PC-3 (cell line): Measurements from ENCODE around the gene LGMN. TPM values are rescaled to one million over a fixed set of nuclear protein-coding genes. Genes with fewer than 3 reads are reported as not detected.

Source experiments
- ATAC-seq: fragments of 200-7000 bp; cut with Tn5 transposase; 2 replicates; pipeline ENCODE4 v1.9.1; 2020; ENCODE audit warnings: mild to moderate bottlenecking, moderate library complexity
- BruUV-seq: library from RNA; stranded (reverse); fragments of 400-500 nt; replicated peaks from 2 replicates; lab custom pipeline; 2021; lab: Mats Ljungman, UMichigan
- CTCF ChIA-PET: fragments of 300-600 bp; sonication (Branson Sonifier 250); formaldehyde crosslinking; loops from one replicate; lab custom pipeline; 2022; ENCODE audit warnings: antibody characterized with exemption; lab: Charles Lee
- POLR2A ChIA-PET: fragments of 300-600 bp; sonication (Branson Sonifier 250); formaldehyde crosslinking; loops from one replicate; lab custom pipeline; 2022; ENCODE audit warnings: antibody characterized with exemption; ENCODE audit not compliant: unreplicated experiment; lab: Charles Lee
- DNase-seq: peaks from one replicate; pipeline ENCODE4 v3.0.0-alpha.2; 2015
- H2AFZ ChIP-seq: fragments of 300-600 bp; sonication (generic); 2 replicates; pipeline ENCODE4 v1.6.0; 2016; ENCODE audit warnings: antibody characterized with exemption, low read length
- H3F3A ChIP-seq: fragments of 300-600 bp; sonication (generic); one replicate; pipeline ENCODE4 v1.6.0; 2017; ENCODE audit warnings: antibody characterized with exemption, low read length, control low read depth, mild to moderate bottlenecking; ENCODE audit not compliant: unreplicated experiment
- H3K27ac ChIP-seq: fragments of 300-600 bp; sonication (generic); 2 replicates; pipeline ENCODE4 v1.5.1; 2016; ENCODE audit warnings: mild to moderate bottlenecking, low read length
- H3K27me3 ChIP-seq: fragments of 300-600 bp; sonication (generic); 2 replicates; pipeline ENCODE4 v1.6.1; 2016; ENCODE audit warnings: low read length, mixed read lengths
- H3K36me3 ChIP-seq: fragments of 300-600 bp; sonication (generic); 2 replicates; pipeline ENCODE4 v1.6.1; 2016; ENCODE audit warnings: low read depth, mixed run types, low read length, mixed read lengths
- H3K4me1 ChIP-seq: fragments of 300-600 bp; sonication (generic); 2 replicates; pipeline ENCODE4 v1.5.1; 2016; ENCODE audit warnings: low read length; ENCODE audit not compliant: insufficient read depth
- H3K4me2 ChIP-seq: fragments of 300-600 bp; sonication (generic); 2 replicates; pipeline ENCODE4 v1.6.0; 2016; ENCODE audit warnings: low read length
- H3K4me3 ChIP-seq: fragments of 300-600 bp; sonication (generic); 2 replicates; pipeline ENCODE4 v1.5.1; 2016; ENCODE audit warnings: mild to moderate bottlenecking, low read length, mixed read lengths
- H3K79me2 ChIP-seq: fragments of 300-600 bp; sonication (generic); 2 replicates; pipeline ENCODE4 v1.6.1; 2017; ENCODE audit warnings: low read length, mixed read lengths
- H3K9ac ChIP-seq: fragments of 300-600 bp; sonication (generic); 2 replicates; pipeline ENCODE4 v1.6.0; 2016; ENCODE audit warnings: mild to moderate bottlenecking, low read length
- H3K9me2 ChIP-seq: fragments of 300-600 bp; sonication (generic); replicated peaks from 2 replicates; pipeline ENCODE4 v1.6.1; 2016; ENCODE audit warnings: mixed run types, low read length, mixed read lengths
- H3K9me3 ChIP-seq: fragments of 300-600 bp; sonication (generic); 2 replicates; pipeline ENCODE4 v1.6.1; 2016; ENCODE audit warnings: low read length, mixed read lengths
- H4K20me1 ChIP-seq: fragments of 300-600 bp; sonication (generic); 2 replicates; pipeline ENCODE4 v1.6.1; 2016; ENCODE audit warnings: low read length, mixed read lengths
- CTCF ChIP-seq: fragments of 300-600 bp; sonication (generic); conservative IDR thresholded peaks from 2 replicates; pipeline ENCODE4 v1.5.1; 2017; ENCODE audit warnings: antibody characterized with exemption, low read depth, mild to moderate bottlenecking, low read length
- EZH2 ChIP-seq: fragments of 300-600 bp; sonication (generic); IDR thresholded peaks from one replicate; pipeline ENCODE4 v1.6.1; 2017; ENCODE audit warnings: antibody characterized with exemption, mild to moderate bottlenecking, low read length; ENCODE audit not compliant: unreplicated experiment
- EZH2phosphoT487 ChIP-seq: fragments of 300-600 bp; sonication (generic); IDR thresholded peaks from 2 replicates; pipeline ENCODE4 v1.6.1; 2018; ENCODE audit warnings: mild to moderate bottlenecking, antibody characterized with exemption, low read length, borderline replicate concordance
- intact Hi-C: fragments of 100-400 bp; cut with micrococcal nuclease; formaldehyde crosslinking; loops from 2 replicates; pipeline ENCODE4 v1.9.0; 2023
- total RNA-seq: library from RNA; depleted of rRNA; stranded (reverse); fragments of >200 nt; gene quantifications from 2 replicates; pipeline ENCODE4 v1.2.3, GENCODE V29; 2014

The LGMN gene
- total RNA-seq, 1 experiment from 2014 or later: 46.8 TPM

- intact Hi-C loops: no loop called here
- no peak for ATAC-seq
- no peak for DNase-seq
- Histone ChIP-seq H3K79me2 (no peaks in the 10 kb centered on the region), H3F3A (no peaks in the 10 kb centered on the region), H3K9me2 (no peaks in the 10 kb centered on the region), H3K27ac (no peak overlapping the region), H3K9ac (no peak overlapping the region), H3K4me1 (peaks cover 4% of the 10 kb centered on the region; the same call in 1 of the 2 replicates), H2AFZ (no peak overlapping the region), H3K4me2 (no peak overlapping the region), H3K36me3 (no peaks in the 10 kb centered on the region), H3K4me3 (no peak overlapping the region), H4K20me1 (no peaks in the 10 kb centered on the region), H3K27me3 (no peaks in the 10 kb centered on the region), H3K9me3 (no peaks in the 10 kb centered on the region)
- BruUV-seq: TSS peak; percentile 44
- POLR2A ChIA-PET: no interaction called here
- CTCF ChIA-PET: no interaction called here
- no peak for TF ChIP-seq EZH2phosphoT487
- TF ChIP-seq CTCF: no peak
- no peak for TF ChIP-seq EZH2
Observed at GRCh38 chr14:92704036-92704804, 44.2 kb downstream of the LGMN start.

DNA sequence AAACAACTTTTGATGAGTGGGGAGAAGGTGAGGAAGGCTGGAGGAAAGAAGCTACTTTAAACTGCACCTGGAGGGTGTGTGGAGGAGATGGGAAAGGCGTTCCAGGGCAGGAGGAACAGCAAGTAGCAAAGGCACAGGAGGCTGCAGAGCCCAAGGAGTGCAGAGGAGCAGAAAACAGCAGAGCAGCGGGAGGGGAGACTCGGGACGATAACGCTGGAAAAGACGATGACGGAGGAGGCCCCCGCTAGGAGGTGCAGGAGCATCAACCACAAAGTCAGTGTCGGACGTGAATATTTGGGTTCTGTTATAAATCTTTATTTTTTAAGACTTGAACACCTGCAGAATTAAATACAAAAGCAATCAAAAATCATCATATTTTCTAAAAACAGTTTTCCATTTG is 44.9 kb downstream of the LGMN start:
- Histone ChIP-seq H3K4me2 (no peak overlapping the region), H2AFZ (no peak overlapping the region), H3K9me2 (no peaks in the 10 kb centered on the region), H3K36me3 (no peaks in the 10 kb centered on the region), H3K9me3 (no peaks in the 10 kb centered on the region), H3K9ac (no peak overlapping the region), H3K79me2 (no peaks in the 10 kb centered on the region), H3K27me3 (no peaks in the 10 kb centered on the region), H3K27ac (no peak overlapping the region), H4K20me1 (no peaks in the 10 kb centered on the region), H3F3A (no peaks in the 10 kb centered on the region), H3K4me3 (no peak overlapping the region), H3K4me1 (no peaks in the 10 kb centered on the region)
- no peak for DNase-seq
- CTCF ChIA-PET: no interaction called here
- intact Hi-C loops: no loop called here
- ATAC-seq: no peak
- TF ChIP-seq CTCF (no peak), EZH2phosphoT487 (no peak), EZH2 (no peak)
- no TSS peak for BruUV-seq
- POLR2A ChIA-PET: no interaction called here

DNA sequence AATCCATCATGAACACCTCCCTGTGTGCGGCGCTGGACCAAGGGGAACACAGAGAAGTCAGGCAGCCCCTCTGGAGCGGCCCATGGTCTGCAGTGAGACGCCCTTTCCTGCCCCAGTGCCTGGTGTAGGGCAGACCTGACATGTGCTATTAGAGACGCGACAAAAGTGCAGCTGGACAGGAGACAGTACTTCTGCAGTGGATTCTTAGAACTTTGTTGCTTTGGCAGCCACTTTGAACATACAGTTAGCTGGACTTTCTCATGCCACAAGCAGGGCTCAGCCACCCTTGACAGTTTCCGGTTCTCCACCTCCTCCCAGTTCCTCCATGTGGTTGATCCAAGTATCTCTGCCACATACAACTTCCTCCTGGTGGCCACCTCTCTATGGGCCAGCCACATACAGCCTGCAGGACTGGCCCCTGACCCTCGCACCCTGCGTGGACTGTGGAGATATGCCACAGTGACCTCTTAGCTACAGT is 45.9 kb downstream of the LGMN start:
- Histone ChIP-seq H3K79me2 (no peaks in the 10 kb centered on the region), H3K9me2 (no peaks in the 10 kb centered on the region), H3K27ac (no peak overlapping the region), H3K9me3 (no peaks in the 10 kb centered on the region), H3K36me3 (no peaks in the 10 kb centered on the region), H3F3A (no peaks in the 10 kb centered on the region), H3K4me3 (no peak overlapping the region), H2AFZ (no peak overlapping the region), H3K4me1 (no peaks in the 10 kb centered on the region), H3K27me3 (no peaks in the 10 kb centered on the region), H4K20me1 (no peaks in the 10 kb centered on the region), H3K4me2 (no peak overlapping the region), H3K9ac (no peak overlapping the region)
- ChIA-PET POLR2A (no interaction called here), CTCF (no interaction called here)
- ATAC-seq (no peak), DNase-seq (no peak)
- TF ChIP-seq EZH2: no peak
- no peak for TF ChIP-seq CTCF
- TF ChIP-seq EZH2phosphoT487: no peak
- no TSS peak for BruUV-seq
- intact Hi-C loops: no loop called here
